OCI-LY7 (cell line): ENCODE results near the gene SNU13.

Experiments used
- CTCF ChIP-seq: fragments of 200-600 bp; sonication (generic); conservative IDR thresholded peaks from 2 replicates; pipeline ENCODE4 v1.5.1; 2014; ENCODE audit warnings: mild to moderate bottlenecking, antibody characterized with exemption, low read length, moderate library complexity, mixed read lengths
- EZH2phosphoT487 ChIP-seq: fragments of 200-600 bp; sonication (generic); IDR thresholded peaks from 2 replicates; pipeline ENCODE4 v1.6.1; 2018; ENCODE audit warnings: low read depth, borderline replicate concordance, mild to moderate bottlenecking, mixed run types, antibody characterized with exemption, low read length, moderate library complexity, mixed read lengths

- TF ChIP-seq CTCF: no peak
- TF ChIP-seq EZH2phosphoT487: no peak
These were observed 40.2 kb downstream of the SNU13 start for GRCh38 chr22:41648432-41648831.
